Thyroid gland (tissue), 4 donors: ENCODE results near the gene SRRM3. TPM values are rescaled to one million over a fixed set of nuclear protein-coding genes. Genes with fewer than 3 reads are reported as not detected.
A peak's percentile ranks its signal among the peaks of the same experiment; 100 is the strongest.
"Not testable (repeated sequence)": the region's sequence is repeated elsewhere in the genome, so short reads cannot be mapped to it uniquely, and the experiment has no call there.

ENCODE experiments used
- DNase-seq, 2 donors: peaks; one replicate each; pipeline ENCODE4 v3.0.0-alpha.2; 2019
- H3K27ac ChIP-seq, 3 donors: fragments of 200-600 bp; sonication (generic); 1 replicate in 2 of 3; 2 replicates in 1 of 3; pipeline ENCODE4 v1.5.1; 2016 to 2019; ENCODE audit warnings: mild to moderate bottlenecking in 1 of 3, moderate library complexity in 1 of 3
- H3K27me3 ChIP-seq: fragments of 200-600 bp; sonication (generic); one replicate; pipeline ENCODE4 v1.5.1; 2019
- H3K36me3 ChIP-seq, 2 donors: fragments of 200-600 bp; sonication (generic); one replicate each; pipeline ENCODE4 v1.5.1; 2016 to 2019
- H3K4me1 ChIP-seq, 2 donors: fragments of 200-600 bp; sonication (generic); one replicate each; pipeline ENCODE4 v1.5.1; 2017 to 2019
- H3K4me3 ChIP-seq, 3 donors: fragments of 200-600 bp; sonication (generic); replicated peaks in 1 of 3; 1 replicate in 2 of 3; 2 replicates in 1 of 3; pipeline ENCODE4 v1.5.1; 2016; ENCODE audit warnings: mild to moderate bottlenecking in 1 of 3
- H3K9me3 ChIP-seq: fragments of 200-600 bp; sonication (generic); one replicate; pipeline ENCODE4 v1.5.1; 2017
- CTCF ChIP-seq, 6 experiments: fragments of 200-600 bp in 3 of 6; fragments of 450-650 bp in 3 of 6; sonication (generic) in 3 of 6; IDR thresholded peaks; one replicate each; pipeline ENCODE4 v1.5.1; 2016 to 2019; ENCODE audit warnings: antibody characterized with exemption in 6 of 6, mild to moderate bottlenecking in 2 of 6, inconsistent platforms in 1 of 6, moderate library complexity in 1 of 6
- POLR2A ChIP-seq, 2 donors: fragments of 450-650 bp; IDR thresholded peaks; one replicate each; pipeline ENCODE4 v1.6.1; 2017; ENCODE audit warnings: antibody characterized with exemption in 2 of 2, mild to moderate bottlenecking in 2 of 2, moderate library complexity in 1 of 2
- WGBS, 2 donors: methylation state at CpG; one replicate each; pipeline ENCODE4 v1.1.5; 2017; 5-methylcytosine and 5-hydroxymethylcytosine counted together
- intact Hi-C: fragments of 100-400 bp; cut with DNase I; formaldehyde crosslinking; loops from one replicate; pipeline ENCODE4 v1.15.1; 2023
- total RNA-seq, 4 donors: library from RNA; depleted of rRNA; stranded (reverse); fragments of >200 nt; gene quantifications; one replicate each; pipeline ENCODE4 v1.2.3, GENCODE V29; 2016

SRRM3 gene
- total RNA-seq, 4 donors from 2014 or later = 0.50 to 6.4 (median 2.0) TPM

GRCh38 chr7:76291351-76292212 is 89.9 kb downstream of the SRRM3 start:
- intact Hi-C loops = loop anchor here (2.0 kb wide), 1 partner anchor 21 kb away; no protein-coding TSS in a partner anchor
- Histone ChIP-seq H3K4me1 (peaks cover 29 to 52% of the 10 kb centered on the region in 2 donors), H3K36me3 (no peaks in the 10 kb centered on the region), H3K27me3 (no peaks in the 10 kb centered on the region), H3K4me3 (no peak overlapping the region), H3K27ac (peak overlapping the region; percentile 87 to 100 (median 100)), H3K9me3 (no peaks in the 10 kb centered on the region)
- peak; percentile 86 to 88 for DNase-seq
- peak in 1 of 2 donors; percentile 56 for TF ChIP-seq POLR2A (IDR thresholded peaks at IDR 0.05)
- peak; percentile 94 to 99 (median 98) for TF ChIP-seq CTCF (IDR thresholded peaks at IDR 0.05)
- 20 to 21% methylated on average over 26 to 30 of the region's 30 CpGs for WGBS, 2 donors

GRCh38 chr7:76292213-76292573 is 90.5 kb downstream of the SRRM3 start:
- TF ChIP-seq CTCF (IDR thresholded peaks at IDR 0.05) = no peak
- no peak for TF ChIP-seq POLR2A (IDR thresholded peaks at IDR 0.05)
- WGBS, 2 donors = 16 to 21% methylated on average over 5 of the region's 5 CpGs
- H3K9me3 ChIP-seq = no peaks in the 10 kb centered on the region
- H3K4me3 ChIP-seq = no peak overlapping the region
- no peaks in the 10 kb centered on the region for H3K27me3 ChIP-seq
- peaks cover 34 to 58% of the 10 kb centered on the region in 2 donors for H3K4me1 ChIP-seq
- no peak for DNase-seq
- peak overlapping the region; percentile 87 to 100 (median 100) for H3K27ac ChIP-seq
- no peaks in the 10 kb centered on the region for H3K36me3 ChIP-seq
- intact Hi-C loops = loop anchor here (2.0 kb wide), 1 partner anchor 21 kb away; no protein-coding TSS in a partner anchor

- peak overlapping the region; percentile 87 to 100 (median 100) for H3K27ac ChIP-seq
- intact Hi-C loops = loop anchor here (2.0 kb wide), 1 partner anchor 20 kb away; no protein-coding TSS in a partner anchor
- not testable (repeated sequence) for H3K36me3 ChIP-seq, H3K27me3 ChIP-seq, H3K4me3 ChIP-seq, H3K9me3 ChIP-seq, DNase-seq
- H3K4me1 ChIP-seq = peaks cover 39 to 64% of the 10 kb centered on the region in 2 donors
- 85% methylated on average over 5 of the region's 5 CpGs for WGBS, 2 donors
These were observed 91.2 kb downstream of the SRRM3 start for GRCh38 chr7:76292911-76293310.

- no peak for DNase-seq
- WGBS, 2 donors = 85% methylated on average over 8 of the region's 8 CpGs
- TF ChIP-seq POLR2A (IDR thresholded peaks at IDR 0.05) = no peak
- TF ChIP-seq CTCF (IDR thresholded peaks at IDR 0.05) = no peak
- intact Hi-C loops = loop anchor here (2.0 kb wide), 1 partner anchor 19 kb away; no protein-coding TSS in a partner anchor
- no peaks in the 10 kb centered on the region for H3K36me3 ChIP-seq
- peaks cover 39 to 69% of the 10 kb centered on the region in 2 donors for H3K4me1 ChIP-seq
- no peaks in the 10 kb centered on the region for H3K27me3 ChIP-seq
- peak overlapping the region; percentile 87 to 100 (median 100) for H3K27ac ChIP-seq
- no peaks in the 10 kb centered on the region for H3K9me3 ChIP-seq
- no peak overlapping the region for H3K4me3 ChIP-seq
These were observed 91.8 kb downstream of the SRRM3 start for GRCh38 chr7:76293407-76293901.

- WGBS, 2 donors = 35 to 60% methylated on average over 4 to 11 of the region's 20 CpGs
- H3K4me1 ChIP-seq = peaks cover 39 to 75% of the 10 kb centered on the region in 2 donors
- peak overlapping the region in 1 of 3 donors; percentile 19 for H3K4me3 ChIP-seq
- intact Hi-C loops = no loop called here
- H3K9me3 ChIP-seq = no peaks in the 10 kb centered on the region
- no peaks in the 10 kb centered on the region for H3K27me3 ChIP-seq
- H3K27ac ChIP-seq = peak overlapping the region; percentile 87 to 100 (median 100)
- no peaks in the 10 kb centered on the region for H3K36me3 ChIP-seq
- TF ChIP-seq CTCF (IDR thresholded peaks at IDR 0.05) (no peak), POLR2A (IDR thresholded peaks at IDR 0.05) (peak in 1 of 2 donors; percentile 88)
- DNase-seq = peak; percentile 98 to 99
These were observed 92.8 kb downstream of the SRRM3 start for GRCh38 chr7:76294344-76295024.
